ENCODE results near the gene XRCC6.

GRCh38 chr22:41579997-41580355, 41.1 kb upstream of the XRCC6 start:
- TF ChIP-seq CTCF (conservative IDR thresholded peaks at IDR 0.05 in 1 of 2, IDR thresholded peaks at IDR 0.05 in 1 of 2; ENCODE audit: low read depth in 1 of 2, low read length in 2 of 2) (no peak), EZH2 (IDR thresholded peaks at IDR 0.05; ENCODE audit: low read length, missing control alignments) (no peak)
